Measurements from ENCODE around the gene RNF43. TPM values are rescaled to one million over a fixed set of nuclear protein-coding genes. Genes with fewer than 3 reads are reported as not detected.

RNF43 gene
- total and polyA plus RNA-seq, 7 donors = 0.14 to 19.3 (median 3.4) TPM; not detected in 1

DNA sequence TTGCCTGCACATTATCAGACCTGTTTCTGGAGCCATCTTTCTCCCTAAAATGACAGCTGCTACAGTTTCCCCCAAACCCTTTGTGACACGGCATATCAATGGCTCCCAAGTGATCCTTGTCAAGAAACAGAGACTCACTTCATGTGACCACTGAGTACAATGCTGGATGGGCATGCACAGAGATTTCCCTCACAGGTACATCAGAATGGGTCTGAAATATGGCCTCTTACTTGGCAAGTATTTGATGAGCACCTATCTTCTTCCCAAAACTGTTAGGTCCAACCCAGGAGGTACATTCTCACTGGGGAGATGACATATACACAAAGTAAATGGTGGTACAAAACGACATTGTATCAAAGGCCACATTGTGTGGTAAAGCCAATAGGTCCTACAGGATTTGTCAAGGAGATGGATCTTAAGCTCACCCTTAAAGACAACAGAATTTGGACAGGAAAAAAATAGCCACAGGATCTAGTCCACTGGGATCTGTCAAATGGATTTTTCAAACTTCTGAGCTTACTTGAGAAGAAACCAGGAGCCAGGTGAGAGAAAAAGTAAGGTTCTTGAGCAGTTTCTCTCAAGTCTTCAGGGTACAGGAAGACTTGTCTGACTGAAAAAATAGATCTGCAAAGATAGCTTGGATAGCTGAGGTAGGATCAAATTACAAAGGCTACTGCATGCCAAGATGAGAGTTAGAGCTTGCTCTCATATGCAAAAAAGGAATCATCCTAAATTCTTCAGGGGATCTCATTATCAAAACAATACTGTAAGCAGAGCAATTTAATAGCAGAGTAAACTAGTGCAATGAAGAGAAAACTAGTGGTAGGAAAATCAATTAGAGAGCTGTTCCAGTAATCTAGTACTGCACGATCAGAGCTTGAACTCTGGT, 28.8 kb downstream of the RNF43 start:
- no peak for DNase-seq
- TF ChIP-seq EP300 (IDR thresholded peaks at IDR 0.05) = no peak
- TF ChIP-seq, protein P1, sequence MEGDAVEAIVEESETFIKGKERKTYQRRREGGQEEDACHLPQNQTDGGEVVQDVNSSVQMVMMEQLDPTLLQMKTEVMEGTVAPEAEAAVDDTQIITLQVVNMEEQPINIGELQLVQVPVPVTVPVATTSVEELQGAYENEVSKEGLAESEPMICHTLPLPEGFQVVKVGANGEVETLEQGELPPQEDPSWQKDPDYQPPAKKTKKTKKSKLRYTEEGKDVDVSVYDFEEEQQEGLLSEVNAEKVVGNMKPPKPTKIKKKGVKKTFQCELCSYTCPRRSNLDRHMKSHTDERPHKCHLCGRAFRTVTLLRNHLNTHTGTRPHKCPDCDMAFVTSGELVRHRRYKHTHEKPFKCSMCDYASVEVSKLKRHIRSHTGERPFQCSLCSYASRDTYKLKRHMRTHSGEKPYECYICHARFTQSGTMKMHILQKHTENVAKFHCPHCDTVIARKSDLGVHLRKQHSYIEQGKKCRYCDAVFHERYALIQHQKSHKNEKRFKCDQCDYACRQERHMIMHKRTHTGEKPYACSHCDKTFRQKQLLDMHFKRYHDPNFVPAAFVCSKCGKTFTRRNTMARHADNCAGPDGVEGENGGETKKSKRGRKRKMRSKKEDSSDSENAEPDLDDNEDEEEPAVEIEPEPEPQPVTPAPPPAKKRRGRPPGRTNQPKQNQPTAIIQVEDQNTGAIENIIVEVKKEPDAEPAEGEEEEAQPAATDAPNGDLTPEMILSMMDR (IDR thresholded peaks at IDR 0.05) = no peak
- TF ChIP-seq POLR2A (IDR thresholded peaks at IDR 0.05) = no peak
- no peak for TF ChIP-seq POLR2AphosphoS5 (IDR thresholded peaks at IDR 0.05)
- no peak overlapping the region for H3K27ac ChIP-seq
- no peaks in the 10 kb centered on the region for H3K4me1 ChIP-seq
- no peak overlapping the region for H3K4me3 ChIP-seq
- 19 to 62% methylated on average over 3 of the region's 3 CpGs for WGBS, 2 donors
- H3K9me3 ChIP-seq = no peaks in the 10 kb centered on the region
- peaks cover 0 to 9% (median 0%) of the 10 kb centered on the region in 3 donors for H3K27me3 ChIP-seq
- intact Hi-C loops (cut with DNase I) = no loop called here
- no peaks in the 10 kb centered on the region for H3K36me3 ChIP-seq

DNA sequence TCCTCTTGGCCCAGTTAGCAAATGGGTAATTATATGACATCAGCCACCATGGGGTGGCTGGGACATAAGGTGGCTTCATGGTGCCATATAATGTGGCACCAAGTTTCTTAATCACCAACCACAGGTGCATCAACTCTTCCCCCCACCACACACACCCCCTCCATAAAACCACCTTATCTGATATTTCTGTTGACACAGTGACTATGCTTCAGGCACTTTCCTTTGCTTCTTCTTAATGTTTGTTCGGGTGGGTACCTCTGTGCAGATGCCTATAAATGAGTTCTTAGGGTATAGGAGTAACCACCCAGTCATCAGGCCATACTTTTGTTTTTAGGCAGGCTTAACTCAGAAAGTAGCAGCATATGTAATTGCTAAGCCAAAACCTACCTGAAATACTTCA, 29.5 kb downstream of the RNF43 start:
- no peak for DNase-seq
- WGBS, 2 donors = 16 to 59% methylated on average over 1 of the region's 1 CpG
- H3K4me3 ChIP-seq = no peak overlapping the region
- H3K27me3 ChIP-seq = peaks cover 0 to 9% (median 0%) of the 10 kb centered on the region in 3 donors
- H3K27ac ChIP-seq = no peak overlapping the region
- no peaks in the 10 kb centered on the region for H3K36me3 ChIP-seq
- intact Hi-C loops (cut with DNase I) = no loop called here
- no peaks in the 10 kb centered on the region for H3K4me1 ChIP-seq
- TF ChIP-seq POLR2A (IDR thresholded peaks at IDR 0.05) (no peak), EP300 (IDR thresholded peaks at IDR 0.05) (no peak), POLR2AphosphoS5 (IDR thresholded peaks at IDR 0.05) (no peak)
- TF ChIP-seq, protein P1 (IDR thresholded peaks at IDR 0.05) = no peak
- no peaks in the 10 kb centered on the region for H3K9me3 ChIP-seq

DNA sequence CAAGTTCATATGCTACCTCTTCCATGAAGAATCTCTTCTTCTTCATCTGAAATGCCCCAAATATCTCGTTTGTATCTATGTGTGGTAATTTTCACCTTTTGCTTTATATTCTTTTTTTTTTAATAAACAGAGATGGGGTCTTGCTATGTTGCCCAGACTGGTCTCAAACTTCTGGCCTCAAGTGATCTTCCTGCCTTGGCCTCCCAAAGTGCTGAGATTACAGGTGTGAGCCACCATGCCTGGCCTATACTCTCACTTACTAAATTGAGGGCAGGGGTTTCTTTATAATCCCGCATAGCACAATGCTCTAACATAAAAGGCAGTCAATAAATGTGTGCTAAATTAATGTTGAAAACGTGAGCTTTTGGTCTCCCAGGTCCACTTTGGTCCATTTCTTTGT, 30.6 kb downstream of the RNF43 start:
- DNase-seq = no peak
- Histone ChIP-seq H3K4me3 (no peak overlapping the region), H3K9me3 (no peaks in the 10 kb centered on the region), H3K27me3 (peaks cover 0 to 4% (median 0%) of the 10 kb centered on the region in 3 donors), H3K27ac (no peak overlapping the region), H3K36me3 (no peaks in the 10 kb centered on the region), H3K4me1 (no peaks in the 10 kb centered on the region)
- 35 to 79% methylated on average over 3 of the region's 3 CpGs for WGBS, 2 donors
- intact Hi-C loops (cut with DNase I) = no loop called here
- TF ChIP-seq, protein P1 (IDR thresholded peaks at IDR 0.05) = no peak
- TF ChIP-seq POLR2AphosphoS5 (IDR thresholded peaks at IDR 0.05) = no peak
- TF ChIP-seq EP300 (IDR thresholded peaks at IDR 0.05) = no peak
- no peak for TF ChIP-seq POLR2A (IDR thresholded peaks at IDR 0.05)

DNA sequence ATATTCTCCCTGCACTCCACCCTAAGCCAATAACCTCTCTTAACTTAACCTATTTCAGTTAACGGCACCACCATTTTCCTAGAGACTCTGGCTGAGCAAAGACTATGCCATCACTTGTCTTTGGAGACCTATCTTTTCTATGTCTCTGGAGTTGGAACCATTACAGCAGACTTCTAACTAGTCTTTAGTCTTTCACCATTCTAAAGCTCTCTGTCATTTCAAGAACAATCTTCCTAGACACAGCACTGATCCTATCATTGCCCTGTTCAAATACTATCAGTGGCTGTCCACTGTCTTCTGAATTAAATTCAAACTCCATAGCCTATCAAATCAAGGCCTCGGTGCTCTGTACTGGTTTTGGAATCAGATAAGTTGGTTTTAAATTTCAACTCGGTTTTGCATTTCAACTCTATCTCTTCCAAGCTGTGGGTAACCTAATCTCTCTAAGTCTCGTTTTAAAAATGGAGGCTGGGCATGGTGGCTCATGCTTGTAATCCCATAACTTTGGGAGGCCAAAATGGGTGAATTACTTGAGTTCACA, 31.9 kb downstream of the RNF43 start:
- TF ChIP-seq POLR2AphosphoS5 (IDR thresholded peaks at IDR 0.05) (no peak), EP300 (IDR thresholded peaks at IDR 0.05) (no peak)
- intact Hi-C loops (cut with DNase I) = no loop called here
- Histone ChIP-seq H3K27ac (no peak overlapping the region), H3K27me3 (peaks cover 0 to 4% (median 0%) of the 10 kb centered on the region in 3 donors), H3K9me3 (no peaks in the 10 kb centered on the region), H3K4me3 (no peak overlapping the region), H3K36me3 (no peaks in the 10 kb centered on the region), H3K4me1 (no peaks in the 10 kb centered on the region)
- 45 to 75% methylated on average over 4 of the region's 4 CpGs for WGBS, 2 donors
- DNase-seq = no peak

DNA sequence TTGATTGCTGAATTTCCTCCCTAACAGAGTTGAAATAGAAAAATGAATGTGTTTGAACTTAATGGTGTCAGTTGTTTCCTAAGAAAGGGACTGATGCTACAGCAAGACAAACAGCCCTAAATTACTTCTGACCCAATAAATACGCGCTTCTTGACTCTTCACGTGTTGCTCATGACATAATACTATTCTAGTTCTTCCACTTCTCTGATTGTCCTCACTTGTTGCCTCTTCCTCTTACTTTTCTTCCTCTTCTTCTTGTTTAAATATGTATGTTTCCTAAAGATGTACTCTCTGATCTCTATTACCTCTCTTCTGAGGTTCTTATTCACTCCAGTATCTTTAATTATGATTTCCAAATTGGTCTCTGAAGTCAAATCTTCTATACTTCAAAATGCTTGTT, 32.4 kb downstream of the RNF43 start:
- H3K36me3 ChIP-seq = no peaks in the 10 kb centered on the region
- H3K4me1 ChIP-seq = no peaks in the 10 kb centered on the region
- no peak overlapping the region for H3K27ac ChIP-seq
- H3K27me3 ChIP-seq = peaks cover 0 to 4% (median 0%) of the 10 kb centered on the region in 3 donors
- H3K4me3 ChIP-seq = no peak overlapping the region
- intact Hi-C loops (cut with DNase I) = no loop called here
- WGBS, 2 donors = 34 to 67% methylated on average over 3 of the region's 3 CpGs
- TF ChIP-seq, protein P1 (IDR thresholded peaks at IDR 0.05) = no peak
- no peak for TF ChIP-seq POLR2AphosphoS5 (IDR thresholded peaks at IDR 0.05)
- TF ChIP-seq POLR2A (IDR thresholded peaks at IDR 0.05) = no peak
- no peak for TF ChIP-seq EP300 (IDR thresholded peaks at IDR 0.05)
- no peaks in the 10 kb centered on the region for H3K9me3 ChIP-seq
- no peak for DNase-seq

All from sigmoid colon (tissue), 7 donors.